ENCODE data around the gene CKAP2L. TPM values are rescaled to one million over a fixed set of nuclear protein-coding genes. Genes with fewer than 3 reads are reported as not detected.
"Not testable (repeated sequence)": the region's sequence is repeated elsewhere in the genome, so short reads cannot be mapped to it uniquely, and the experiment has no call there.

CKAP2L gene
- total and polyA plus RNA-seq, 4 donors, result 0.19 to 15.9 (median 0.91) TPM; not detected in 1

- TF ChIP-seq ATF3 (IDR thresholded peaks at IDR 0.05) (no peak), FOXA1 (IDR thresholded peaks at IDR 0.05) (no peak), YY1 (IDR thresholded peaks at IDR 0.05) (no peak), RAD21 (IDR thresholded peaks at IDR 0.05) (no peak), RXRA (IDR thresholded peaks at IDR 0.05) (no peak), SP1 (IDR thresholded peaks at IDR 0.05) (no peak), TAF1 (conservative IDR thresholded peaks at IDR 0.05) (no peak), GABPA (IDR thresholded peaks at IDR 0.05 in 1 of 2, conservative IDR thresholded peaks at IDR 0.05 in 1 of 2) (no peak)
Observed at GRCh38 chr2:112710956-112711750, 53.3 kb downstream of the CKAP2L start (continued).

- Histone ChIP-seq H3K4me1 (ENCODE audit: control insufficient read depth in 4 of 4, insufficient read depth in 4 of 4, low read length in 3 of 4) (no peaks in the 10 kb centered on the region), H3K9ac (ENCODE audit: low read depth in 1 of 2, low read length in 2 of 2) (no peak overlapping the region), H3K36me3 (ENCODE audit: control insufficient read depth in 4 of 4, insufficient read depth in 3 of 4, low read depth in 1 of 4, low read length in 3 of 4) (no peaks in the 10 kb centered on the region), H3K4me3 (ENCODE audit: low read depth in 1 of 3, low read length in 3 of 3) (no peak overlapping the region), H3K9me3 (ENCODE audit: control insufficient read depth in 4 of 4, low read length in 3 of 4) (no peaks in the 10 kb centered on the region), H3K27ac (ENCODE audit: low read depth in 1 of 2, low read length in 2 of 2) (no peak overlapping the region), H3K27me3 (ENCODE audit: control insufficient read depth in 4 of 4, insufficient read depth in 4 of 4, low read length in 3 of 4) (no peaks in the 10 kb centered on the region)
- TF ChIP-seq RAD21 (IDR thresholded peaks at IDR 0.05), result no peak
- DNase-seq (ENCODE audit: low spot score), result no peak
- 86% methylated on average over 6 of the region's 6 CpGs for WGBS
Observed at GRCh38 chr2:112709703-112710102, 54.7 kb downstream of the CKAP2L start.

- DNase-seq (ENCODE audit: low spot score), result no peak
- no peaks in the 10 kb centered on the region for H3K4me1 ChIP-seq (ENCODE audit: control insufficient read depth in 4 of 4, insufficient read depth in 4 of 4, low read length in 3 of 4)
- H3K27ac ChIP-seq (ENCODE audit: low read depth in 1 of 2, low read length in 2 of 2), result no peak overlapping the region
- H3K4me3 ChIP-seq (ENCODE audit: low read depth in 1 of 3, low read length in 3 of 3), result no peak overlapping the region
- WGBS, result 61% methylated on average over 10 of the region's 10 CpGs
- H3K9ac ChIP-seq (ENCODE audit: low read depth in 1 of 2, low read length in 2 of 2), result no peak overlapping the region
- no peaks in the 10 kb centered on the region for H3K36me3 ChIP-seq (ENCODE audit: control insufficient read depth in 4 of 4, insufficient read depth in 3 of 4, low read depth in 1 of 4, low read length in 3 of 4)
- no peaks in the 10 kb centered on the region for H3K9me3 ChIP-seq (ENCODE audit: control insufficient read depth in 4 of 4, low read length in 3 of 4)
- H3K27me3 ChIP-seq (ENCODE audit: control insufficient read depth in 4 of 4, insufficient read depth in 4 of 4, low read length in 3 of 4), result no peaks in the 10 kb centered on the region
- TF ChIP-seq NR2F2 (IDR thresholded peaks at IDR 0.05) (no peak), FOXA2 (IDR thresholded peaks at IDR 0.05) (no peak), CTCF (IDR thresholded peaks at IDR 0.05; ENCODE audit: low read depth, low read length, missing input control) (no peak), ATF3 (IDR thresholded peaks at IDR 0.05) (no peak), JUND (IDR thresholded peaks at IDR 0.05) (no peak), GABPA (IDR thresholded peaks at IDR 0.05 in 1 of 2, conservative IDR thresholded peaks at IDR 0.05 in 1 of 2) (no peak), FOXA1 (IDR thresholded peaks at IDR 0.05) (no peak), TAF1 (conservative IDR thresholded peaks at IDR 0.05) (no peak), MAX (IDR thresholded peaks at IDR 0.05) (no peak), RXRA (IDR thresholded peaks at IDR 0.05) (no peak), SP1 (IDR thresholded peaks at IDR 0.05) (no peak), EGR1 (IDR thresholded peaks at IDR 0.05; ENCODE audit: low read depth in 2 of 2) (no peak)
Observed at GRCh38 chr2:112708968-112709367, 55.4 kb downstream of the CKAP2L start.

GRCh38 chr2:112706947-112707346 lies 57.5 kb downstream of the CKAP2L start:
- not testable (repeated sequence) for H3K27ac ChIP-seq (ENCODE audit: low read depth in 1 of 2, low read length in 2 of 2); H3K4me3 ChIP-seq (ENCODE audit: low read depth in 1 of 3, low read length in 3 of 3); DNase-seq (ENCODE audit: low spot score); H3K9ac ChIP-seq (ENCODE audit: low read depth in 1 of 2, low read length in 2 of 2); H3K9me3 ChIP-seq (ENCODE audit: control insufficient read depth in 4 of 4, low read length in 3 of 4); H3K36me3 ChIP-seq (ENCODE audit: control insufficient read depth in 4 of 4, insufficient read depth in 3 of 4, low read depth in 1 of 4, low read length in 3 of 4); H3K4me1 ChIP-seq (ENCODE audit: control insufficient read depth in 4 of 4, insufficient read depth in 4 of 4, low read length in 3 of 4); H3K27me3 ChIP-seq (ENCODE audit: control insufficient read depth in 4 of 4, insufficient read depth in 4 of 4, low read length in 3 of 4)
- 80% methylated on average over 9 of the region's 9 CpGs for WGBS

Measured in liver (tissue), 9 donors.